NT2/D1 (cell line): ENCODE results near the gene ZDHHC4.

Experiments used
- SUZ12 ChIP-seq: IDR thresholded peaks from 2 replicates; pipeline ENCODE4 v1.6.1; 2011; ENCODE audit not compliant: insufficient read length, insufficient read depth; ENCODE audit errors: extremely low read depth
- YY1 ChIP-seq: IDR thresholded peaks from 2 replicates; pipeline ENCODE4 v1.6.1; 2011; ENCODE audit not compliant: insufficient read length, insufficient read depth
- ZNF274 ChIP-seq: IDR thresholded peaks from 2 replicates; pipeline ENCODE4 v1.6.1; 2011; ENCODE audit warnings: mild to moderate bottlenecking, low read depth, low read length

DNA sequence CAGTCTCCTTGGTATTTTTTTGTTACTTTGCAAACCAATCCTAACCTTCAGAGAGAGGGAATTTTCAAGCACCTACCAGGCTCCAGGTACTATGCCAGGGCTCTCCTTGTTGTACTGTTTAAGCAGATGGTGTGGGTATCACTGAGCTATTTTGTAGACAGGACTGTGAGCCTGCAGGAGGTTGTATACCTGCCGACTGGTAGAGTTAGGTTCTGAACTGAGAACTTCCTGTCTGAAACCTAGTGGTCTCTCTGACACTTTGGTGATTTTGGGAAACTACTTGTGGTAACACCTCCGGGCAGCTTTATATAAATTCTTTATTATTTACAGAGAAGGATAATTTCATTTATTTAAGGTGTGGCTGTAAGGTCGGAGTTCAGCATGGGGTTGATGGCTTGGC lies 42.7 kb downstream of the ZDHHC4 start:
- no peak for TF ChIP-seq YY1
- TF ChIP-seq ZNF274, result no peak
- TF ChIP-seq SUZ12, result no peak
